GM19240 (cell line): ENCODE results near the gene HPSE.

Source experiments
- DNase-seq: peaks from one replicate; pipeline ENCODE4 v3.0.0; 2011; ENCODE audit warnings: low spot score; ENCODE audit not compliant: insufficient read length

The HPSE gene

DNA sequence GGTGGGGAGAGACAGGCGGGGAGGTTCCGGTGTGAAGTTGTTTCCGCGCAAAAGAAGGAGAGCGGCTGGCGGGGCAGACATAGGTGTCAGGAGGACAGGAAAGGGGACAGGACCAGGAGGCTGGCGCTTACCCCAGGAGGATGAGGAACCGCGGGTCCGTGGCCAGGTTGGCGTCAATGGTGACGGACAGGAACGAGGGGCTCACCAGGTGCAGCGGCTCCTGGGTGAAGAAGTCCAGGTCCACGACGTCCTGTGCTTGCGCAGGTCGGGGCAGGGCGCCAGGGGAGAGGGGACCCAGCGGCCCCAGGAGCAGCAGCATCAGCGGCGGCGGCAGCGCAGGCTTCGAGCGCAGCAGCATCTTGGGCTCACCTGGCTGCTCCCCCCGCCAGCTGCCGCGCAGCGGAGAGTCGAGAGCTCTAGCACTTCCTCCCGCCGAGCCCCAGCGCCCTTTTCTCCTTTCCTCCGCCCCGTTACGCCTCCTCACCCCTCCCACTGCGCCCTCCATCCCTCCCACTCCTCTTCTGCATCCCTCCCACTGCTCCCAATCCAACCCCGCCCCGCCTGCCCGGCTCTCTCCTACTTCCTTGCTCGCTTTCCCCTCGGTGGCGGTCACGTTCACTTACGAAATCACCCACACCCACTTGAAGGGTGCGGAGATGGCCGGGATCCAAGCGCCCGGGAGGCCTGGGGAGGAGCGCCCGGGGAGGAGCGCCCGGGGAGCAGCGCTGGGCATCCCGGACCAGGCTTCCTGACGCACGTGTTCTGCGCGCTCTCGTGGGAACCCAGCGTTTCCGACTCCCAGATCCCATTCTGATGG lies at the start of gene HPSE:
Gene HPSE, minus strand, starts transcription at position 424 of the 817 bp plus-strand sequence. Its CDS starts 66 bp downstream, at position 358.
- DNase-seq, result peak; percentile 19

DNA sequence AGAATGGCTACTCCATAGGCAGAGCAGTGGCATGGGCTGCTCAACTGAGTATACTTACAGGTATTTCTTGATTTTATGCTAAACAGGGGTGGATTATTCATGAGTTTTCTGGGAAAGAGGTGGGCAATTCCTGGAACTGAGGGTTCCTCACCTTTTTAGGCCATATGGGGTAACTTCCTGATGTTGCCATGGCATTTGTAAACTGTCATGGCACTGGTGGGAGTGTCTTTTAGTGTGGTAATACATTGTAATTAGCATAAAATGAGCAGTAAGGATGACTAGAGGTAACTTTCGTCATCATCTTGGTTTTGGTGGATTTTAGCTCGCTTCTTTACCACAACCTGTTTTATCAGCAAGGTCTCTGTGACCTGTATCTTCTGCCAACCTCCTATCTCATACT lies 48.2 kb upstream of the HPSE start:
- DNase-seq, result no peak

GRCh38 chr4:83381173-83381572 lies 46.5 kb upstream of the HPSE start:
- DNase-seq, result no peak

- no peak for DNase-seq
These were observed 43.8 kb upstream of the HPSE start for GRCh38 chr4:83378419-83378818.

- no peak for DNase-seq
These were observed 38.3 kb upstream of the HPSE start for GRCh38 chr4:83372931-83373330.

DNA sequence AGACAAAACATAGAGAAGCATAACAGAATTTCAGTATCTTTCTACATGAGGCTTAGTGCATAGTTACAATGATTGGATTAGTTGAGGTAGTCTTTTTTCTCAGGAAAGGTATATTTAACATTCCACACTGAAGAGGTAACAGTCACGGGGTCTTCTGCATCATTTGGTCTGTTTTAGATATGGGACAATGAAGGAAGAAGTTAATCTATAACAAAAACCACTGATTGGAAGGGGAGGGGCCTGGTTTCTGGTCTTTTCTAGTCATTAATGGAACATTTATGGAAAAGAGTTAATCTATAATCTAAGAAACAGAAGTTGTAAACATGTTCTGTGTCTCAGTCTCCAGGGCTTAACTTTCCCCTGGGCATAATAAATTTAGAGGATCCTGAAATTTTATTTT lies 37.3 kb upstream of the HPSE start:
- no peak for DNase-seq

DNA sequence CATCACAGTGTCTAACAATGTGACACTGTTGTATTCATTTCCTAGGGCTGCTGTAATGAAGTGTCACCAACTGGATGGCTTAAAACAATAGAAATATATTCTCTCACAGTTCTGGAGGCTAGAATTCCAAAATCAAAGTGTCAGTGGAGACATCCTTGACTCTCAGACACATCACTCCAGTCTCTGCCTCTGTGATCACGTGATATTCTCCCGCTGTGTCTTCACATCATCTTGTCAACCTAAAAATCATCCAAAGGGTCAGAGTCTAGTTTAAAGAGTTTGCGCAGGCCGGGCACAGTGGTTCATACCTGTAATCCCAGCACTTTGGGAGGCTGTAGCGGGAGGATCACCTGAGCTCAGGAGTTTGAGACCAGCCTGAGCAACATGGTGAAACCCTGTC lies 36.6 kb upstream of the HPSE start:
- DNase-seq, result no peak

GRCh38 chr4:83370640-83370906 lies 35.9 kb upstream of the HPSE start:
- DNase-seq, result no peak

DNA sequence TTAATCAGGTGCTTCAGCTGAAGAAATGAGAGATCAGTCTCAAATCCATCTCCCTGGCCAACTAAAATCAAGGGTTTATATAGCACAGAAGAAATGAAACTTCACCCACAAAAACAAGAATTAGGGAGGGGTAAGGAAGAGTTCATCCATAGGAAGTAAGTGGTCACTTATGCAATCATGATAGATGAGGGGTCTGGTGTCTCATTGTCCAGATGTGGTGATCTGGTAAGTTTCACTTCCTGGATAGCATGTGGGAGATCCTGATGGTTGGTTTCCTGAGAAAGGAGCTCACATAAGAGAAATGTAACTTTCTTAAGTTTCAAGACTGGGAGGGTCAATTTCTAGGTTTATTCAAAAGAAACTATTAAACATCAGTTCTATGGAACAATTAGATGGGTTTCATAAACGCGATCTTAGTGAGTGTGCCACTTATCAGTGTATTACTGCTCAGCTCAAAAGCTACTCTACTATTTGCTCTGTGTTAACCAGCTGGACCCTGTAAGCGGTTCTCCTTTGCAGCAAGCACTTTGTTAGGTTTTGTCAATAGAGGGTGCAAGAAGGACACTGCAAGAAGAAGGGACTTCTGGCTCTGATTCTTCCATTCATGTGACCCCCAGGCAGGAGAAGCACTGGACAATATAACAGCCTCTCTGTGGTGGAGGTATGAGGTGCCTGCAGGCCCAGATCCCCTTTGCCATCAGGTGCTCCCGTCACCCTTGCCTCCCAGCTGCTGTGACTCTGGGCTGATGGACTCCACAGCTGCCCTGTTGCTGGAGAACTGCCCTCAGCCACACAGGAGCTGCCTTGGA lies 35.4 kb upstream of the HPSE start:
- no peak for DNase-seq

DNA sequence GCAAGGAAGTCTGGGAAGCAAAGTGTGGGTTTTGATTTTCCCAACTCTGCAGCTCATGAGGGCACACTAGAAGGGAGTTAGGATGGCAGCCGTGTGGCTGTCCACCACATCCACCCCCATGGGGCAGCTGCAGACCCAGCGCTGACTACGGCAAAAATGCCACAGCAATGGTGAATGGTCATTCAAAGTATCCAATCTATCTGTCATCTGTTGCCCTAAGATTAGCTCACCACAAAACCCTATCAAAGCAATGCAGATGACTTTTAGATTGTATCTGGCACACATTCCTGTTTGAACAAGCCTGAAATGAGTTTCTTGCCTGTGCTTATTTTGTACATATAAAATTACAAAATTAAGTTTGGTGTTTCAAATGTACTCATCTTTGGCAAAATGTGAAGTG lies 29.7 kb upstream of the HPSE start:
- no peak for DNase-seq

DNA sequence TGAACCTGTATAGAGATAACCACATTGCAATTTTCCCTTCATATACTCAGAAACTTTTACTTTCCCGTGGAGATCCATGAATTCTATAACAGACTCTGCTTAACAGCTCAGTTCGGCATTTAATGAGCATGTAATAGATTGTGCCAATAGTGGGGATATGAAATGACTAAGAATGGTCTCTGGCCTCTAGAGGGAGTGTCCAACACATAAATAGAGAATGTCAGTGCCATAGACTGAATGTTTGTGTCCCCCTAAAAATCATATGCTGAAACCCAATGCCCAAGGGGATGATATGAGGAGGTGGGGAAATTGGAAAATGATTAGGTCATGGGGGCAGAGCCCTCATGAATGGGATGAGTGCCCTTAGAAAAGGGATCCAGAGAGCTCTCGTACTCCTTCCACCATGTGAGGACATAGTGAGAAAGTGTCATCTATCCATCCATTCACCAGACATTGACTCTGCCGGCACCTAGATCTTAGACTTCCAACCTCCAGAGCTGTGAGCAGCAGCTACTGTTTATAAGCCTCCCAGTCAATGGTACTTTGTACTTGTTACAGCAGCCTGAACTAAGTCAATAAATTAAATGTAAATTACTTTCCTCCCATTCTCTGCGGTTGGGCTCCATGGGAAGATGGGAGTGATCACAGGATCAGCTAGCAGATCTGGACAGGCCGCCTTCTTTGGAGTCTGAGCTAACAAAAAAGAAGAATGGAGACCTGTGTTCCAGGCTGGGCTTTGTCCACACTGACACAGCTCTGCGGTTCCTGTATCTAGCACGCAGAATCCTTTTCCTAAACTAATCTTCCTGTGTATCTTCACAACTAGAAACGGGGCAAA lies 28.1 kb upstream of the HPSE start:
- no peak for DNase-seq

GRCh38 chr4:83361416-83362103 lies 26.9 kb upstream of the HPSE start:
- DNase-seq, result no peak

- no peak for DNase-seq
These were observed 25.4 kb upstream of the HPSE start for GRCh38 chr4:83360018-83360417.

- DNase-seq, result no peak
These were observed 23.8 kb upstream of the HPSE start for GRCh38 chr4:83358410-83358809.

DNA sequence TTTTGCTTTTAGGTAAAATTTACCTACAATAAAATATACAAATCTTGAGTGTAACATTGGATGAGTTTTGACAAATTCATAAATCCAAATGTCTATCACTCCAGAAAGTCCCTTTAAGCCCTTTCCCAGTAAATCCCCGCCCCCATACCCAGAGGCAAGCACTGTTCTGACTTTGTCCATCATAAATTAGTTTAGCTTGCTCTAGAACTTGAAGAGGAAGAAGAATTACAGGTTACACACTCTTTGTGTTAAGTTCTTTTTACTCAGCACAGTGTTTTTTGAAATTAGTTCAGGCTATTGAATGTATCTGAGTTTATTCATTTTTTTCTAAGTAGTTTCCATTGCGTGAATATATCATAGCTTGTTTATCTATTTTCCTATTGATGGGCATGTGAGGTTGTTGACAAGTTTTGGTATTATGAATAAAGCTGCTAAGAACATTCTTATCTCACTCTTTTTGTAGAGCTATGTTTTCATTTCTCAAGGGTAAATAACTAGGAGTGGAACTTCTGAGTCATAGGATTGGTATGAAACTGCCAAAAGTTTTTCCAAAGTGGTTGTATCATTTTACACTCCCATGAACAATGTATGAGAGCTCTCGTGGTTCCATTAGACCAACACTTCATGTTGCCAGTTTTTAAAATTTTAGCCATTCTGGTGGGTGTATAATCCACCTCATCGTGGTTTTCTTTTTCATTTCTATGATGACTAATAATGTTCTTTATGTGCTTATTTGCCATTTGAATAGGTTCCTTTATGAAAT lies 22.4 kb upstream of the HPSE start:
- no peak for DNase-seq

- DNase-seq, result no peak
These were observed 18.9 kb upstream of the HPSE start for GRCh38 chr4:83353516-83353915.

DNA sequence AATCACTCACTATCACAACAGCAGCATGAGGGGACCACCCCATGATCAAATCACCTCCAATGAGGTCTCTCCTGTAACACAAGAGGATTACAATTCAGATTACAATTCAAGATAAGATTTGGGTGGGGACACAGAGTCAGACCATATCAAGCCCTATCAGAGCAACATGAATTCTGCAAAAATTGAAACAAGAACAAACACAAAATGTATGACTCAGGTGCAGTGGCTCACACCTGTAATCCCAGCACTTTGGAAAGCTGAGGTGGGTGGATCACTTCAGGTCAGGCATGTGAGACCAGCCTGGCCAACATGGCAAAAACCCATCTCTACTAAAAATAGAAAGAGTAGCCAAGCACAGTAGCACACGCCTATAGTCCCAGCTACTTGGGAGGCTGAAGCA lies 13.4 kb upstream of the HPSE start:
- DNase-seq, result no peak

DNA sequence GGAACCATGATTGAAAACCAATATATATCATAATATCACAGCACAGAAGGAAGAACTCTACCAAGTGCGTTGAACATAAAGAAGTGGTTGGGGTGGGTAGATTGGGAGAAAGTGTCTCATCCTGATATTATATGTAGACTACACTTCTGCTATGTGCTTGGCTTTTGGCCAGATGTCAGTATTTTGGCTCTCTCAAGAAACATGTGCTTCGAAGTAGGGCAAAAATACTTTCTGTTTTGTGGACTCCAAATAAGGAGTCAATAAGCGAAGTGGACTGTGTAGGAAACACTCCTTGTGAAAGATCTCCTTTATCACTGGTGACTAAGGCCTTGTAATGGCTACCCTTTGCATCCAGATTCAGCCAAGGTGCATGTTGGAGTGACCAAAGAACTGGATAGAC lies 7.8 kb upstream of the HPSE start:
- no peak for DNase-seq

GRCh38 chr4:83340692-83341343 lies 6.2 kb upstream of the HPSE start:
- no peak for DNase-seq

- no peak for DNase-seq
These were observed 4.9 kb upstream of the HPSE start for GRCh38 chr4:83339573-83339972.
